SK-N-SH treated with all-trans-retinoic acid at 6 μM for 48 hours (cell line): ENCODE results near the gene CHRNB1.

Experiments used
- ATAC-seq: fragments of 200-7000 bp; cut with Tn5 transposase; 3 replicates; pipeline ENCODE4 v1.9.1; 2020; ENCODE audit warnings: mild to moderate bottlenecking, moderate library complexity
- ARNTL ChIP-seq: fragments of 450-650 bp; formaldehyde crosslinking; IDR thresholded peaks from 2 replicates; pipeline ENCODE4 v1.5.0; 2020; ENCODE audit warnings: low read depth, mild to moderate bottlenecking, moderate library complexity, borderline replicate concordance
- BACH2 ChIP-seq: fragments of 250-450 bp; sonication (Bioruptor Pico); IDR thresholded peaks from 2 replicates; pipeline ENCODE4 v1.9.0; 2021; ENCODE audit warnings: mild to moderate bottlenecking, borderline replicate concordance
- CREB5 ChIP-seq: fragments of 250-450 bp; sonication (Bioruptor Pico); IDR thresholded peaks from 2 replicates; pipeline ENCODE4 v1.5.1; 2020; ENCODE audit warnings: low read depth, mild to moderate bottlenecking, moderate library complexity
- CSDC2 ChIP-seq: fragments of 250-450 bp; sonication (Bioruptor Pico); IDR thresholded peaks from 2 replicates; pipeline ENCODE4 v1.5.0; 2020; ENCODE audit warnings: mild to moderate bottlenecking, moderate library complexity
- ESRRG ChIP-seq: fragments of 250-450 bp; sonication (Bioruptor Pico); IDR thresholded peaks from 2 replicates; pipeline ENCODE4 v1.6.1; 2021; ENCODE audit warnings: mild to moderate bottlenecking
- GLIS3 ChIP-seq: fragments of 250-450 bp; sonication (Bioruptor Pico); IDR thresholded peaks from 2 replicates; pipeline ENCODE4 v1.5.0; 2020; ENCODE audit warnings: mild to moderate bottlenecking, moderate library complexity
- ISL1 ChIP-seq: fragments of 250-450 bp; sonication (Bioruptor Pico); IDR thresholded peaks from 2 replicates; pipeline ENCODE4 v2.1.2; 2022; ENCODE audit warnings: mild to moderate bottlenecking, moderate library complexity
- OSR1 ChIP-seq: fragments of 250-450 bp; sonication (Bioruptor Pico); IDR thresholded peaks from 2 replicates; pipeline ENCODE4 v1.8.0; 2022; ENCODE audit warnings: moderate library complexity, mild to moderate bottlenecking, inconsistent platforms
- RARB ChIP-seq: fragments of 250-450 bp; sonication (Bioruptor Pico); IDR thresholded peaks from 2 replicates; pipeline ENCODE4 v1.8.0; 2021; ENCODE audit warnings: mild to moderate bottlenecking, moderate library complexity
- SNAI2 ChIP-seq: fragments of 250-450 bp; sonication (Bioruptor Pico); IDR thresholded peaks from 2 replicates; pipeline ENCODE4 v1.5.0; 2020; ENCODE audit warnings: mild to moderate bottlenecking, moderate library complexity
- TCF4 ChIP-seq: fragments of 250-450 bp; sonication (Bioruptor Pico); IDR thresholded peaks from 2 replicates; pipeline ENCODE4 v1.8.0; 2021; ENCODE audit warnings: mild to moderate bottlenecking, moderate library complexity, borderline replicate concordance
- TOX ChIP-seq: fragments of 250-450 bp; sonication (Bioruptor Pico); IDR thresholded peaks from 2 replicates; pipeline ENCODE4 v1.8.0; 2021; ENCODE audit warnings: mild to moderate bottlenecking, moderate library complexity, borderline replicate concordance
- ZFP3 ChIP-seq: fragments of 250-450 bp; sonication (Bioruptor Pico); IDR thresholded peaks from 2 replicates; pipeline ENCODE4 v1.5.0; 2020; ENCODE audit warnings: mild to moderate bottlenecking, moderate library complexity
- ZFP30 ChIP-seq: fragments of 450-650 bp; formaldehyde crosslinking; IDR thresholded peaks from 2 replicates; pipeline ENCODE4 v1.5.0; 2022; ENCODE audit warnings: mild to moderate bottlenecking, moderate library complexity
- ZNF565 ChIP-seq: fragments of 450-650 bp; formaldehyde crosslinking; conservative IDR thresholded peaks from 2 replicates; pipeline ENCODE4 v1.5.0; 2020; ENCODE audit warnings: low read depth, mild to moderate bottlenecking, moderate library complexity
- ZNF70 ChIP-seq: fragments of 450-650 bp; formaldehyde crosslinking; IDR thresholded peaks from 2 replicates; pipeline ENCODE4 v1.5.0; 2020; ENCODE audit warnings: mild to moderate bottlenecking, moderate library complexity
- ZNF8 ChIP-seq: fragments of 450-650 bp; formaldehyde crosslinking; IDR thresholded peaks from 2 replicates; pipeline ENCODE4 v1.5.0; 2020; ENCODE audit warnings: mild to moderate bottlenecking, moderate library complexity
- TF ChIP-seq, protein P1 (sequence below): fragments of 250-450 bp; sonication (Bioruptor Pico); IDR thresholded peaks from 2 replicates; pipeline ENCODE4 v1.5.0; 2020; ENCODE audit warnings: mild to moderate bottlenecking, moderate library complexity
- TF ChIP-seq, protein P2 (sequence below): fragments of 250-450 bp; sonication (Bioruptor Pico); IDR thresholded peaks from 2 replicates; pipeline ENCODE4 v1.8.0; 2021; ENCODE audit warnings: low read depth, mild to moderate bottlenecking, moderate library complexity, borderline replicate concordance
- TF ChIP-seq, protein P3 (sequence below): fragments of 250-450 bp; sonication (Bioruptor Pico); IDR thresholded peaks from 2 replicates; pipeline ENCODE4 v1.8.0; 2020; ENCODE audit warnings: mild to moderate bottlenecking, moderate library complexity, borderline replicate concordance

Gene CHRNB1

DNA sequence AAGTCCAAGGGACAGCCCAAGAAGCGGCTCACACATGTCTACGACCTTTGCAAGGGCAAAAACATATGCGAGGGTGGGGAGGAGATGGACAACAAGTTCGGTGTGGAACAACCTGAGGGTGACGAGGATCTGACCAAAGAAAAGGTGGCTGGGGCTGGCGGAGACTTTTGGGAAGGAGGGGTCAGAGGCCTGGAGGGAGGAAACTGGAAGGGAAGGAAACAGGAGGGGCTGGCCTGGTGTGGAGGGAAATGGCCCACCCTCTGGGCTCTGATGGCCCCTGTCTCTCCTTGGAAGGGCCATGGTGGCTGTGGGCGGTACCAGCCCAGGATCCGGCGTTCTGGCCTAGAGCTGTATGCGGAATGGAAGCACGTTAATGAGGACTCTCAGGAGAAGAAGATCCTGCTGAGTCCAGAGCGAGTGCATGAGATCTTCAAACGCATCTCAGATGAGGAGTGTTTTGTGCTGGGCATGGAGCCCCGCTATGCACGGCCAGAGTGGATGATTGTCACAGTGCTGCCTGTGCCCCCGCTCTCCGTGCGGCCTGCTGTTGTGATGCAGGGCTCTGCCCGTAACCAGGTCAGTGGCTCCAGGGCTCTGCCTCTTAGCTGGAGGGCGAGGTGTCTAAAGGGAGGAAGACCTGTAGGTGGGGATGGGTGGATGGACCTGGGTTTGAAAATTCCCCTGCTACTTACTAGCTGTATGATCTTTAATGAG lies 51.8 kb downstream of the CHRNB1 start:
- ATAC-seq, result no peak
- no peak for TF ChIP-seq BACH2 (CRISPR knock-in tag)
- TF ChIP-seq CREB5 (CRISPR knock-in tag), result no peak

DNA sequence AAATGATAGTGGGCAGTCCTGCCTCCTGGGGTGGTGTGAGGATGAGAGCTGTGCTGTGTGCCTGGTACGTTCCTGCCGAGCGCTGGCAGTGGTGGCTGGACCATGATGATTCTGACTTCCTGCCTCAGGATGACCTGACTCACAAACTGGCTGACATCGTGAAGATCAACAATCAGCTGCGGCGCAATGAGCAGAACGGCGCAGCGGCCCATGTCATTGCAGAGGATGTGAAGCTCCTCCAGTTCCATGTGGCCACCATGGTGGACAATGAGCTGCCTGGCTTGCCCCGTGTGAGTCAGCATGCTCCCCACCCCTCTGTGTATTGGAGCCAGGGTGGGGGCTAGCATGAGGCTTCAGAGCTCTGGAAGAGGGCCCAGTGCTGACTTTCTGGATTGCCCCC lies 52.4 kb downstream of the CHRNB1 start:
- TF ChIP-seq CREB5 (CRISPR knock-in tag) (no peak), OSR1 (CRISPR knock-in tag) (no peak), CSDC2 (CRISPR knock-in tag) (no peak), ZFP3 (no peak), TCF4 (no peak), ZFP30 (CRISPR knock-in tag) (no peak), ESRRG (CRISPR knock-in tag) (no peak), ZNF70 (CRISPR knock-in tag) (no peak), ZNF565 (no peak)
- TF ChIP-seq, protein P1, sequence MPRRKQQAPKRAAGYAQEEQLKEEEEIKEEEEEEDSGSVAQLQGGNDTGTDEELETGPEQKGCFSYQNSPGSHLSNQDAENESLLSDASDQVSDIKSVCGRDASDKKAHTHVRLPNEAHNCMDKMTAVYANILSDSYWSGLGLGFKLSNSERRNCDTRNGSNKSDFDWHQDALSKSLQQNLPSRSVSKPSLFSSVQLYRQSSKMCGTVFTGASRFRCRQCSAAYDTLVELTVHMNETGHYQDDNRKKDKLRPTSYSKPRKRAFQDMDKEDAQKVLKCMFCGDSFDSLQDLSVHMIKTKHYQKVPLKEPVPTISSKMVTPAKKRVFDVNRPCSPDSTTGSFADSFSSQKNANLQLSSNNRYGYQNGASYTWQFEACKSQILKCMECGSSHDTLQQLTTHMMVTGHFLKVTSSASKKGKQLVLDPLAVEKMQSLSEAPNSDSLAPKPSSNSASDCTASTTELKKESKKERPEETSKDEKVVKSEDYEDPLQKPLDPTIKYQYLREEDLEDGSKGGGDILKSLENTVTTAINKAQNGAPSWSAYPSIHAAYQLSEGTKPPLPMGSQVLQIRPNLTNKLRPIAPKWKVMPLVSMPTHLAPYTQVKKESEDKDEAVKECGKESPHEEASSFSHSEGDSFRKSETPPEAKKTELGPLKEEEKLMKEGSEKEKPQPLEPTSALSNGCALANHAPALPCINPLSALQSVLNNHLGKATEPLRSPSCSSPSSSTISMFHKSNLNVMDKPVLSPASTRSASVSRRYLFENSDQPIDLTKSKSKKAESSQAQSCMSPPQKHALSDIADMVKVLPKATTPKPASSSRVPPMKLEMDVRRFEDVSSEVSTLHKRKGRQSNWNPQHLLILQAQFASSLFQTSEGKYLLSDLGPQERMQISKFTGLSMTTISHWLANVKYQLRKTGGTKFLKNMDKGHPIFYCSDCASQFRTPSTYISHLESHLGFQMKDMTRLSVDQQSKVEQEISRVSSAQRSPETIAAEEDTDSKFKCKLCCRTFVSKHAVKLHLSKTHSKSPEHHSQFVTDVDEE, result no peak
- TF ChIP-seq, protein P2, sequence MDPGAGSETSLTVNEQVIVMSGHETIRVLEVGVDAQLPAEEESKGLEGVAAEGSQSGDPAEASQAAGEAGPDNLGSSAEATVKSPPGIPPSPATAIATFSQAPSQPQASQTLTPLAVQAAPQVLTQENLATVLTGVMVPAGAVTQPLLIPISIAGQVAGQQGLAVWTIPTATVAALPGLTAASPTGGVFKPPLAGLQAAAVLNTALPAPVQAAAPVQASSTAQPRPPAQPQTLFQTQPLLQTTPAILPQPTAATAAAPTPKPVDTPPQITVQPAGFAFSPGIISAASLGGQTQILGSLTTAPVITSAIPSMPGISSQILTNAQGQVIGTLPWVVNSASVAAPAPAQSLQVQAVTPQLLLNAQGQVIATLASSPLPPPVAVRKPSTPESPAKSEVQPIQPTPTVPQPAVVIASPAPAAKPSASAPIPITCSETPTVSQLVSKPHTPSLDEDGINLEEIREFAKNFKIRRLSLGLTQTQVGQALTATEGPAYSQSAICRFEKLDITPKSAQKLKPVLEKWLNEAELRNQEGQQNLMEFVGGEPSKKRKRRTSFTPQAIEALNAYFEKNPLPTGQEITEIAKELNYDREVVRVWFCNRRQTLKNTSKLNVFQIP (CRISPR knock-in tag), result no peak
- no peak for ATAC-seq

GRCh38 chr17:7497636-7498035 lies 52.8 kb downstream of the CHRNB1 start:
- TF ChIP-seq GLIS3 (CRISPR knock-in tag) (no peak), TCF4 (no peak), OSR1 (CRISPR knock-in tag) (no peak), ZNF70 (CRISPR knock-in tag) (no peak), ZFP3 (no peak), ZNF565 (no peak), CREB5 (CRISPR knock-in tag) (no peak), TOX (CRISPR knock-in tag) (no peak), ZNF8 (no peak), SNAI2 (CRISPR knock-in tag) (no peak), ARNTL (CRISPR knock-in tag) (no peak), CSDC2 (CRISPR knock-in tag) (no peak), ESRRG (CRISPR knock-in tag) (no peak), ISL1 (CRISPR knock-in tag) (no peak), BACH2 (CRISPR knock-in tag) (no peak), RARB (CRISPR knock-in tag) (no peak), ZFP30 (CRISPR knock-in tag) (no peak)
- TF ChIP-seq, protein P1, result no peak
- TF ChIP-seq, protein P3, sequence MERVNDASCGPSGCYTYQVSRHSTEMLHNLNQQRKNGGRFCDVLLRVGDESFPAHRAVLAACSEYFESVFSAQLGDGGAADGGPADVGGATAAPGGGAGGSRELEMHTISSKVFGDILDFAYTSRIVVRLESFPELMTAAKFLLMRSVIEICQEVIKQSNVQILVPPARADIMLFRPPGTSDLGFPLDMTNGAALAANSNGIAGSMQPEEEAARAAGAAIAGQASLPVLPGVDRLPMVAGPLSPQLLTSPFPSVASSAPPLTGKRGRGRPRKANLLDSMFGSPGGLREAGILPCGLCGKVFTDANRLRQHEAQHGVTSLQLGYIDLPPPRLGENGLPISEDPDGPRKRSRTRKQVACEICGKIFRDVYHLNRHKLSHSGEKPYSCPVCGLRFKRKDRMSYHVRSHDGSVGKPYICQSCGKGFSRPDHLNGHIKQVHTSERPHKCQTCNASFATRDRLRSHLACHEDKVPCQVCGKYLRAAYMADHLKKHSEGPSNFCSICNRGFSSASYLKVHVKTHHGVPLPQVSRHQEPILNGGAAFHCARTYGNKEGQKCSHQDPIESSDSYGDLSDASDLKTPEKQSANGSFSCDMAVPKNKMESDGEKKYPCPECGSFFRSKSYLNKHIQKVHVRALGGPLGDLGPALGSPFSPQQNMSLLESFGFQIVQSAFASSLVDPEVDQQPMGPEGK (CRISPR knock-in tag), result no peak
- ATAC-seq, result no peak
